ENCODE data around the gene SCNN1A. TPM values are rescaled to one million over a fixed set of nuclear protein-coding genes. Genes with fewer than 3 reads are reported as not detected.

Gene SCNN1A
- total RNA-seq, 4 donors from 2014 or later = 74.6 to 139 (median 119) TPM

GRCh38 chr12:6328945-6329702, 46.2 kb downstream of the SCNN1A start:
- DNase-seq (ENCODE audit: low spot score in 2 of 2) = no peak
- intact Hi-C loops (cut with DNase I; ENCODE audit: low total_unique reads) = no loop called here
- 86 to 88% methylated on average over 63 to 74 of the region's 75 CpGs for WGBS, 2 donors
- H3K4me3 ChIP-seq (ENCODE audit: low read depth, poor library complexity, severe bottlenecking) = no peak overlapping the region
- TF ChIP-seq CTCF (IDR thresholded peaks at IDR 0.05) (no peak), POLR2A (IDR thresholded peaks at IDR 0.05) (no peak)

GRCh38 chr12:6328045-6328779, 47.2 kb downstream of the SCNN1A start:
- TF ChIP-seq CTCF (IDR thresholded peaks at IDR 0.05) (no peak), POLR2A (IDR thresholded peaks at IDR 0.05) (no peak)
- intact Hi-C loops (cut with DNase I; ENCODE audit: low total_unique reads) = no loop called here
- WGBS, 2 donors = 76 to 82% methylated on average over 10 of the region's 10 CpGs
- no peak overlapping the region for H3K4me3 ChIP-seq (ENCODE audit: low read depth, poor library complexity, severe bottlenecking)
- DNase-seq (ENCODE audit: low spot score in 2 of 2) = no peak

GRCh38 chr12:6327229-6328041, 47.9 kb downstream of the SCNN1A start:
- 59 to 64% methylated on average over 33 of the region's 33 CpGs for WGBS, 2 donors
- TF ChIP-seq CTCF (IDR thresholded peaks at IDR 0.05) (no peak), POLR2A (IDR thresholded peaks at IDR 0.05) (no peak)
- intact Hi-C loops (cut with DNase I; ENCODE audit: low total_unique reads) = no loop called here
- H3K4me3 ChIP-seq (ENCODE audit: low read depth, poor library complexity, severe bottlenecking) = no peak overlapping the region
- DNase-seq (ENCODE audit: low spot score in 2 of 2) = no peak

DNA sequence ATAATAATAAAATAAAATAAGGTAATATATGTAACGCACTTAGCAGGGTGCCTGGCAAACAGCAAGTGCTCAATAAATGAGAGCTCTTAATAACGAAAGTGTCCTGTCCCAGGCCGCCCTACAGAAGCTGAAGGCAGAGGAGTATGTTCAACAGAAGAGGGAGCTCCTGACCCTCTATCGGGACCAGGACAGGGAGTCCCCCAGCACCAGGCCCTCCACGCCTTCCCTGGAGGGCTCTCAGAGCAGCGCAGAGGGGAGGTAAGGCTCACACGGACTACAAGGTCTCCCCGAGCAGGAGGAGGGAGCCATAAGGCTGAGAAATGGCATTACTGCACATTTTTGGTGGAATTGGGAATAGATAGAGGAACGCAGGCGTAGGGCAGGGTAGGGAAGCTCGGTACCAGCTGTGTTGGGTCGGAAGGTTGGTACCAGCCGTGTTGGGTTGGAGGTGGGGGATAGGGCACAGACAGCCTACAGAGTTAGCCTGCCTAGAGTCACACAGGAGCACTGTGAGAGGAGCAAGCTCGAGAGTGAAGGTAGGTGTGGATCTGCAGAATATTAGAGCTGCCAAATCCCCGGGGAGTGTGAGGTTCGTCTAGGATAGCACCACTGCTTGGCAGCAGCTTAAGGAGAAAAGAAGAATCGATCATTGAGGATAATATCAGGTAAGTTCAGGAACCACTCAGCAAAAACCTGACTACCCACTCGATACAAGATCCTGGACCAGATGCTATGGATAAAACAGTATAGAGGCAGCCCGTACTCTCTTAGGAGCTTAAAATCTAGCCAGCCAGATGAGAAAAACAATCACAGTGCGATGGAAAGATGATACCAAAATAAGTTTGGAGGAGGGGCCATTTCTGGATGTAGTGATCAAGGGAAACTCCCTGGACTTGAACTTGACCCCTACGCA, 48.8 kb downstream of the SCNN1A start:
- WGBS, 2 donors = 41 to 46% methylated on average over 21 of the region's 21 CpGs
- intact Hi-C loops (cut with DNase I; ENCODE audit: low total_unique reads) = no loop called here
- H3K4me3 ChIP-seq (ENCODE audit: low read depth, poor library complexity, severe bottlenecking) = no peak overlapping the region
- no peak for DNase-seq (ENCODE audit: low spot score in 2 of 2)
- no peak for TF ChIP-seq CTCF (IDR thresholded peaks at IDR 0.05)
- TF ChIP-seq POLR2A (IDR thresholded peaks at IDR 0.05) = no peak
